Heart left ventricle (tissue), 13 donors: Measurements from ENCODE around the gene MAPK8IP1.

Experiments used
- CTCF ChIP-seq, 12 donors: fragments of 200-600 bp; sonication (generic) in 4 of 12; IDR thresholded peaks; one replicate each; pipeline versions ENCODE4 v1.5.0 to v1.8.0; 2018 to 2022; ENCODE audit warnings: antibody characterized with exemption in 12 of 12, mild to moderate bottlenecking in 5 of 12
- POLR2A ChIP-seq, 2 donors: fragments of 450-650 bp; IDR thresholded peaks; one replicate each; pipeline ENCODE4 v1.6.1; 2017; ENCODE audit warnings: antibody characterized with exemption in 2 of 2, mild to moderate bottlenecking in 2 of 2, moderate library complexity in 2 of 2
- donor health status: ischemic (EF 13 %, LVEDD 7.1; RV severe dilation, severe dysfunction).
- donor health status: DM: no; HTN: yes; CAD: no.
- donor health status: DM: no; HTN: no; CAD: no.
- donor health status: ischemic (EF 25% LVEDD 6.9; RV normal size, moderate dysfunction).
- donor health status: ischemic (EF 25% LVEDD 5.7; RV mildly dilated, moderate dysfunction).
- donor health status: ischemic (EF 35%, LVEDD 5.7; RV mildly dilated, moderate dysfunction).
- donor health status: nonischemic (EF 11% LVEDD 7.7; RV severe dilation, severe dysfunction).
- donor health status: DM: yes; HTN: yes; CAD: no.
- donor health status: PGD.
- donor health status: ischemic (EF 29% LVEDD 5.4; RV normal size, mild dysfunction).
- donor health status: nonischemic (EF 23%, LVEDD 6.1; RV moderate dilation, normal function).

GRCh38 chr11:45915446-45915845, 30.0 kb downstream of the MAPK8IP1 start:
- TF ChIP-seq POLR2A (IDR thresholded peaks at IDR 0.05) (no peak), CTCF (IDR thresholded peaks at IDR 0.05) (no peak)
